Chondrocyte (in vitro differentiated cells): ENCODE results near the gene CLDN34. TPM values are rescaled to one million over a fixed set of nuclear protein-coding genes. Genes with fewer than 3 reads are reported as not detected.

Experiments used
- DNase-seq: peaks from one replicate; pipeline ENCODE4 v3.0.0; 2021; ENCODE audit warnings: mixed read lengths, low spot score
- H3K27ac Mint-ChIP-seq: one replicate; pipeline ENCODE4 v1.8.0; 2021; ENCODE audit warnings: mild to moderate bottlenecking, moderate library complexity, mixed read lengths; ENCODE audit not compliant: unreplicated experiment
- H3K27me3 Mint-ChIP-seq: 2 replicates; pipeline ENCODE4 v1.8.0; 2021; ENCODE audit warnings: low read depth, mixed read lengths
- H3K36me3 Mint-ChIP-seq: 2 replicates; pipeline ENCODE4 v1.8.0; 2021; ENCODE audit warnings: low read depth, mixed read lengths
- H3K4me1 Mint-ChIP-seq: 2 replicates; pipeline ENCODE4 v1.8.0; 2021; ENCODE audit warnings: low read depth, mild to moderate bottlenecking, mixed read lengths
- H3K4me3 Mint-ChIP-seq: one replicate; pipeline ENCODE4 v1.8.0; 2021; ENCODE audit warnings: mild to moderate bottlenecking, moderate library complexity, mixed read lengths; ENCODE audit not compliant: unreplicated experiment
- H3K9me3 Mint-ChIP-seq: 2 replicates; pipeline ENCODE4 v1.8.0; 2021; ENCODE audit warnings: low read depth, mixed read lengths
- total RNA-seq: library from RNA; stranded (reverse); gene quantifications from 3 replicates; pipeline ENCODE4 v1.2.1, GENCODE V29; 2021
- TF ChIP-seq, protein P1 (sequence below): fragments of 200-600 bp; sonication (generic); IDR thresholded peaks from 2 replicates; pipeline ENCODE4 v1.5.0; 2021; ENCODE audit warnings: antibody characterized with exemption, mild to moderate bottlenecking, moderate library complexity

CLDN34 gene
- total RNA-seq, 1 donor from 2014 or later, result not detected

DNA sequence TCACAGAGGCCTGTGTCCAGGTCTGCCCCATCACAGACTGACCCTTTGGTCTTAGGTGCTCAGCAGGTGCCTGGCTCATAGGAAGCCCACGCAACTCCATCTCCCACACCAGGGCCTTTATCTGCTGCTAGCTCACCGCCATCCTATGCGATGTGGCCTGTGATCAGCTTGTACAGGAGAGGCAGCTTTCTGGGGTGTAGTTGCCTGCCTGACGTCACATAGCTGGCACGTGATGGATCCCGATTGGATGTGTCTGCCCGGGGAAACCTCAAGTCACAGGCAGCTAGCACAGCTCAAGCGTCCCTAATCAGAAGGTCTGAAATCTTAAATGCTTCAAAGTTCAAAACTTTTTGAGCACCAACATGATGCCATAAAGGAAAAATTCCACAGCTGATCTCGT is 41.2 kb upstream of the CLDN34 start:
- no peak for DNase-seq
- peaks cover 16% of the 10 kb centered on the region for H3K9me3 Mint-ChIP-seq
- H3K4me1 Mint-ChIP-seq, result peaks cover 8% of the 10 kb centered on the region
- TF ChIP-seq, protein P1, sequence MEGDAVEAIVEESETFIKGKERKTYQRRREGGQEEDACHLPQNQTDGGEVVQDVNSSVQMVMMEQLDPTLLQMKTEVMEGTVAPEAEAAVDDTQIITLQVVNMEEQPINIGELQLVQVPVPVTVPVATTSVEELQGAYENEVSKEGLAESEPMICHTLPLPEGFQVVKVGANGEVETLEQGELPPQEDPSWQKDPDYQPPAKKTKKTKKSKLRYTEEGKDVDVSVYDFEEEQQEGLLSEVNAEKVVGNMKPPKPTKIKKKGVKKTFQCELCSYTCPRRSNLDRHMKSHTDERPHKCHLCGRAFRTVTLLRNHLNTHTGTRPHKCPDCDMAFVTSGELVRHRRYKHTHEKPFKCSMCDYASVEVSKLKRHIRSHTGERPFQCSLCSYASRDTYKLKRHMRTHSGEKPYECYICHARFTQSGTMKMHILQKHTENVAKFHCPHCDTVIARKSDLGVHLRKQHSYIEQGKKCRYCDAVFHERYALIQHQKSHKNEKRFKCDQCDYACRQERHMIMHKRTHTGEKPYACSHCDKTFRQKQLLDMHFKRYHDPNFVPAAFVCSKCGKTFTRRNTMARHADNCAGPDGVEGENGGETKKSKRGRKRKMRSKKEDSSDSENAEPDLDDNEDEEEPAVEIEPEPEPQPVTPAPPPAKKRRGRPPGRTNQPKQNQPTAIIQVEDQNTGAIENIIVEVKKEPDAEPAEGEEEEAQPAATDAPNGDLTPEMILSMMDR, result no peak
- H3K36me3 Mint-ChIP-seq, result no peaks in the 10 kb centered on the region
- no peak overlapping the region for H3K4me3 Mint-ChIP-seq
- no peak overlapping the region for H3K27ac Mint-ChIP-seq
- H3K27me3 Mint-ChIP-seq, result no peaks in the 10 kb centered on the region

DNA sequence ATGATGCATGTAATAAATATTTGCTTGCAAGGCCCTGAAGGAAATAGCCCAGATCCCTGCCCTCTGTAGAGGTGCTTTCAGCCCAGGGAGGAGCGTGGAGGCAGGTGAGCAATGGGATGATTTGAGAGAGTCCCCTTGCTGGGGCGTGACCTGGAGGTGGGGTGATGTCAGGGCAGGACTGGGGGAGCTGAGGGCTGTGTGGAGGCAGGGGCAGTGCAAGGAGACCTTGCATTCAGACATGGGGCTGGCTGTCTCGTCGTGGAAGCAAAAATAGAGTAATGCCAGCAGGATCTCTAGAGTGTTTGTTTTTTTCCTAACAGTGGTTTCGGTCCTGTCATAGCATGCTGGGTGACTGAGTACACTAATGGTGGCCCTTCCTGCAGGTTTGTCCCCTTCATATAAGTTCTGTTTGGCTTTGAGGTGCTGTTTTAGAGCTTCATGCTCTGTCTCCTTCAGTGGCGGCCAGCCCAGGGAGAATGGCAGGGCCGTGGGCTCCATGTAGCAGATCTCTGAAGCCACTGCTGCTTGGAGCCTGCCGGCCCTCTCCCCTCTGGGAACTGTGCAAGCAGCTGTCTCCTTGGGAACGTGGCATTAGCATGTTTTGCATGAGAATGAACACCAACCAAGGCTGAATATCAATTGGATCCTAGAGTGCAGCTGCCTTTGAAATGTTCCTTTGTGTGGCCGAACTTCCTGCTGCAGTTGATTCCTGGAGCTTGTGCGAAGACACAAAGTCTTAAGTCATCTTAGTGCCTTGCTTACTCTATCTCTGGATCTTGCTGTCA is 39.3 kb upstream of the CLDN34 start:
- no peaks in the 10 kb centered on the region for H3K27me3 Mint-ChIP-seq
- H3K4me1 Mint-ChIP-seq, result peaks cover 6% of the 10 kb centered on the region
- no peaks in the 10 kb centered on the region for H3K36me3 Mint-ChIP-seq
- H3K4me3 Mint-ChIP-seq, result no peak overlapping the region
- no peak overlapping the region for H3K27ac Mint-ChIP-seq
- TF ChIP-seq, protein P1, result no peak
- DNase-seq, result no peak
- peaks cover 6% of the 10 kb centered on the region for H3K9me3 Mint-ChIP-seq

DNA sequence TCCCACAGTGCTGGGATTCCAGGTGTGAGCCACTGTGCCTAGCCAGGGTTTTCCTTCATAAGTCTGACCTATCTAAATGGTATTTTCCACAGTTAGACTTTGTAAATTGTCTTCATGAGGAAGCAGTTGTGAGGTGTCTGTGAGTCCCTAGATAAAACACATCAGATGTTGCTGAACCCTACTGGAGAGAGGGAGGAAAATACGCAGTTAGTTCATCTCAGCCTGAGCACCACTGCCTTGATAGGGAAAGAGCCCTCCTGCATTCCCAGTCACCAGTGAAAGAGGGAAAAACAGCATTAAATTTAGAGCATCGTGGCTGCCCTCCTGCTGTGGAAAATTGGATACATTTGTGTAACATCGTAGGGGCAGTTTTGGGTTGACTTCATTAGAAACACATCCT is 31.7 kb upstream of the CLDN34 start:
- no peak overlapping the region for H3K27ac Mint-ChIP-seq
- H3K9me3 Mint-ChIP-seq, result no peaks in the 10 kb centered on the region
- H3K4me1 Mint-ChIP-seq, result peaks cover 4% of the 10 kb centered on the region
- no peaks in the 10 kb centered on the region for H3K27me3 Mint-ChIP-seq
- TF ChIP-seq, protein P1, result no peak
- no peak for DNase-seq
- no peaks in the 10 kb centered on the region for H3K36me3 Mint-ChIP-seq
- H3K4me3 Mint-ChIP-seq, result no peak overlapping the region

DNA sequence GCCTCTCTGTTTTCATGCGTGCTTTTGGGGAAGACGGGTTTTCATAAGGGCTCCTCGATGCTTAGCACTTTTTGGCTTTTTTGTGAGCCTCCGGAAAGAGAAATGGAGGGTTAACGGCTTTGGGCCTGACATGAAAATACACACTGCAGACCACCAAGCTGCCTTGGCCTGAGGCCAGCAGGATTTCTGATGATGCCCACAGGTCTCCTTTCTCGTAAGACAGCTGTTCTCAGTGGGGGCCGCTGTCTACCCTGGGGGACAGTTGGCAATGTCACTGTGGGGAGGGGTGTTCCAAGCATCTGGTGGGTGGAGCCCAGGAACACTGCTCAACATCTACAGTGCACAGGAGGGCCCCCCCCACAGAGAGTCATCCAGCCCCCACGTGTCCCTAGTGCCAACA is 29.4 kb upstream of the CLDN34 start:
- no peak overlapping the region for H3K4me3 Mint-ChIP-seq
- peaks cover 2% of the 10 kb centered on the region for H3K9me3 Mint-ChIP-seq
- H3K4me1 Mint-ChIP-seq, result peaks cover 6% of the 10 kb centered on the region
- no peaks in the 10 kb centered on the region for H3K27me3 Mint-ChIP-seq
- no peaks in the 10 kb centered on the region for H3K36me3 Mint-ChIP-seq
- TF ChIP-seq, protein P1, result no peak
- H3K27ac Mint-ChIP-seq, result no peak overlapping the region
- no peak for DNase-seq

DNA sequence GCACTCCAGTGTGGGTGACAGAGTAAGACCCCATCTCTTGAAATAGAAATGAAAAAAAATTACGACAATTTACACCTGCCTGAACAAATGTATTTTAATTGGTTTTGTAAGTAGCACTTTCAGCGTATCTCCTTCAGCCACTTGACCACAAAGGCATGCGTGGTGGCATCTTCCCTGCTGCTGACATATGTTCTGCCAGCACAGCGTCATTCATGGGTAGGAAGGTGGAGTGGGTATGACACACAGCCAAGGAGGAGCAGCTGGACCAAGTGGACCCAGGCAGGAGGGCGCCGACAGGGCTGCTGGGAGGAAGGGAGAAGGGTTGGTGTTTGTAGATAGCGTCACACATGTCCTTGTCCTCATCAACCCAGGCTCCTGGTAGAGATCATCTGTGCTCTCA is 28.6 kb upstream of the CLDN34 start:
- no peak overlapping the region for H3K27ac Mint-ChIP-seq
- H3K9me3 Mint-ChIP-seq, result peaks cover 2% of the 10 kb centered on the region
- H3K4me1 Mint-ChIP-seq, result peaks cover 6% of the 10 kb centered on the region
- no peak for DNase-seq
- no peak overlapping the region for H3K4me3 Mint-ChIP-seq
- TF ChIP-seq, protein P1, result no peak
- H3K36me3 Mint-ChIP-seq, result no peaks in the 10 kb centered on the region
- no peaks in the 10 kb centered on the region for H3K27me3 Mint-ChIP-seq
